Mesothelial cell of epicardium (in vitro differentiated cells): ENCODE data around the gene TP53I11. TPM values are rescaled to one million over a fixed set of nuclear protein-coding genes. Genes with fewer than 3 reads are reported as not detected.

Experiments
- DNase-seq, 2 experiments: peaks; one replicate each; pipeline ENCODE4 v3.0.0; 2021; ENCODE audit warnings: low spot score in 2 of 2; ENCODE audit not compliant: unreplicated experiment in 2 of 2
- H3K27ac Mint-ChIP-seq: 2 replicates; pipeline ENCODE4 v1.8.0; 2021; ENCODE audit warnings: mixed read lengths
- H3K27me3 Mint-ChIP-seq: 2 replicates; pipeline ENCODE4 v1.8.0; 2021; ENCODE audit warnings: low read depth, mixed read lengths
- H3K36me3 Mint-ChIP-seq: 2 replicates; pipeline ENCODE4 v1.8.0; 2021; ENCODE audit warnings: mixed read lengths
- H3K4me1 Mint-ChIP-seq: 2 replicates; pipeline ENCODE4 v1.8.0; 2021; ENCODE audit warnings: mixed read lengths
- H3K4me3 Mint-ChIP-seq: 2 replicates; pipeline ENCODE4 v1.8.0; 2021; ENCODE audit warnings: mild to moderate bottlenecking, moderate library complexity, mixed read lengths
- H3K9me3 Mint-ChIP-seq: 2 replicates; pipeline ENCODE4 v1.8.0; 2021; ENCODE audit warnings: mixed read lengths
- total RNA-seq: library from RNA; stranded (reverse); gene quantifications from 3 replicates; pipeline ENCODE4 v1.2.1, GENCODE V29; 2021
- TF ChIP-seq, protein P1 (sequence below): fragments of 200-600 bp; sonication (generic); IDR thresholded peaks from one replicate; pipeline ENCODE4 v1.5.0; 2021; ENCODE audit warnings: antibody characterized with exemption; ENCODE audit not compliant: unreplicated experiment

Gene TP53I11
- total RNA-seq, 1 donor from 2014 or later, result 81.0 TPM

DNA sequence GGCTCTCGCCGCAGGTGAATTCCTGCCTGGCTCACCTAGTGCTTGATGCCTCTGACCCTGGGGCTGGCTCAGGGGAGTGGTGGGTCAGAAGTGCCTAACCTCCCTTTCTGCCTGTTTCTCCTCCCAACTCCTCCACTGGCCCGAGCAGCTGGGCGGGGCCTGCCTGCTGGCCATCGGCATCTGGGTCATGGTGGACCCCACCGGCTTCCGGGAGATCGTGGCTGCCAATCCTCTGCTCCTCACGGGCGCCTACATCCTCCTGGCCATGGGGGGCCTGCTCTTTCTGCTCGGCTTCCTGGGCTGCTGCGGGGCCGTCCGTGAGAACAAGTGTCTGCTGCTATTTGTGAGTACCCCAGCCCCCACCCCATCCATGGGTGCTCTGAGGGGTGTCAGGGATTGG is 41.1 kb downstream of the TP53I11 start:
- no peak for DNase-seq
- TF ChIP-seq, protein P1, sequence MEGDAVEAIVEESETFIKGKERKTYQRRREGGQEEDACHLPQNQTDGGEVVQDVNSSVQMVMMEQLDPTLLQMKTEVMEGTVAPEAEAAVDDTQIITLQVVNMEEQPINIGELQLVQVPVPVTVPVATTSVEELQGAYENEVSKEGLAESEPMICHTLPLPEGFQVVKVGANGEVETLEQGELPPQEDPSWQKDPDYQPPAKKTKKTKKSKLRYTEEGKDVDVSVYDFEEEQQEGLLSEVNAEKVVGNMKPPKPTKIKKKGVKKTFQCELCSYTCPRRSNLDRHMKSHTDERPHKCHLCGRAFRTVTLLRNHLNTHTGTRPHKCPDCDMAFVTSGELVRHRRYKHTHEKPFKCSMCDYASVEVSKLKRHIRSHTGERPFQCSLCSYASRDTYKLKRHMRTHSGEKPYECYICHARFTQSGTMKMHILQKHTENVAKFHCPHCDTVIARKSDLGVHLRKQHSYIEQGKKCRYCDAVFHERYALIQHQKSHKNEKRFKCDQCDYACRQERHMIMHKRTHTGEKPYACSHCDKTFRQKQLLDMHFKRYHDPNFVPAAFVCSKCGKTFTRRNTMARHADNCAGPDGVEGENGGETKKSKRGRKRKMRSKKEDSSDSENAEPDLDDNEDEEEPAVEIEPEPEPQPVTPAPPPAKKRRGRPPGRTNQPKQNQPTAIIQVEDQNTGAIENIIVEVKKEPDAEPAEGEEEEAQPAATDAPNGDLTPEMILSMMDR, result no peak
- Mint-ChIP-seq H3K27ac (no peak overlapping the region), H3K27me3 (no peaks in the 10 kb centered on the region), H3K4me3 (no peak overlapping the region), H3K4me1 (peaks cover 10% of the 10 kb centered on the region), H3K9me3 (no peaks in the 10 kb centered on the region), H3K36me3 (no peaks in the 10 kb centered on the region)

DNA sequence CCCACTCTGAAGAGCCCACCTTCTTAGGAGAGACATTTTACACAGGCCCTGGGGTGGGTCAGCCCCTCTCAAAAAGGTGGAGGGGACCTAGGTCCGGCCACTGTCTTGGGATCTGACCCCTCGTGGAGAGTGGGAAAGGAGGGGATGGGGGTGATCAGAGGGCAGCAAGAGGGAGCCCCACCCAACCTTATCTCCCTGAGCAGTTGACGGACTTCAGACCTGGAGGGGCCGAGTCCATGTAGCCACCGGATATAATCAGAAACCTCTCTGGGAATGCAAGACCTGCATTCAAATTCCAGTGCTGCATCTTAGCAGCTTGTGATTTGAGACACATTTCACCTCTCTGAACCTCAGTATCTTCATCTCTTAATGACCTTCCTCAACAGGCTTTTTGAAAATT is 44.0 kb downstream of the TP53I11 start:
- Mint-ChIP-seq H3K9me3 (no peaks in the 10 kb centered on the region), H3K27ac (no peak overlapping the region), H3K27me3 (no peaks in the 10 kb centered on the region), H3K4me3 (no peak overlapping the region), H3K36me3 (no peaks in the 10 kb centered on the region), H3K4me1 (peaks cover 7% of the 10 kb centered on the region)
- no peak for DNase-seq
- TF ChIP-seq, protein P1, result no peak

DNA sequence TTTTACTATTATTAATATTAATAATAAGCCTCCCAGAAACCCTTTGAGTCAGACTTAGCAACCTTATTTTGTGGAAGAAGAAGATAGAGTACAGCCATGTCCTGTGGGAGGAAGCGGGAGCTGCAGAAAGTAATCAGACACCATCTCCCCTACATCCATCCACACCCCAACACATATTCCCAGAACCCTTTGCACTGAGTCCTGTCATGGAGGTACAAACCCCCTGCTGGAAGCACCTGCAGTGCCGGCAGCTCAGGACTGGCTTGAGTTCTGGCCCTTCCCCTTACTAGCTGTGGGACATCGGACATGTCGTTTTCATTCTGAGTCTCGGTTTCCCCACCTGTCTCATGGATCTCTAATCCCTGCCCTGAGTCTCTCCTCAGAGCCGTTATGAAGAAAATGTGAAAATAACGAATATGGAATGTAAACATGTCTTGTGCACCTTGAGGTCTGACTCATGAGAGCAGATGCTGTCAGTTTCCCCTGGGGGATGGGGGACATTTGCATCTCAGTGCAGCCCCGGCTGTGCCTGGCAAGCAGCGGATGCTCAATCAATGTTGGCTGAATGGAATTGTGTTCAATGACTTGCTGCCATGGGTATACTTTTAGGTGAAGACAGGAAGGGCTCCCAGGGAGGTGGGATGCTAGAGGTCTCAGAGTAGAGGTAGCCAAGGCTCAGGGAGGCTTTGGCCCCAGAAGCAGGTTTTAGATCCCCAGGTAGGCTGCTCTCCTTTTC is 45.4 kb downstream of the TP53I11 start:
- TF ChIP-seq, protein P1, result no peak
- Mint-ChIP-seq H3K4me1 (no peaks in the 10 kb centered on the region), H3K9me3 (no peaks in the 10 kb centered on the region), H3K36me3 (no peaks in the 10 kb centered on the region), H3K4me3 (no peak overlapping the region), H3K27me3 (no peaks in the 10 kb centered on the region), H3K27ac (no peak overlapping the region)
- DNase-seq, result no peak

DNA sequence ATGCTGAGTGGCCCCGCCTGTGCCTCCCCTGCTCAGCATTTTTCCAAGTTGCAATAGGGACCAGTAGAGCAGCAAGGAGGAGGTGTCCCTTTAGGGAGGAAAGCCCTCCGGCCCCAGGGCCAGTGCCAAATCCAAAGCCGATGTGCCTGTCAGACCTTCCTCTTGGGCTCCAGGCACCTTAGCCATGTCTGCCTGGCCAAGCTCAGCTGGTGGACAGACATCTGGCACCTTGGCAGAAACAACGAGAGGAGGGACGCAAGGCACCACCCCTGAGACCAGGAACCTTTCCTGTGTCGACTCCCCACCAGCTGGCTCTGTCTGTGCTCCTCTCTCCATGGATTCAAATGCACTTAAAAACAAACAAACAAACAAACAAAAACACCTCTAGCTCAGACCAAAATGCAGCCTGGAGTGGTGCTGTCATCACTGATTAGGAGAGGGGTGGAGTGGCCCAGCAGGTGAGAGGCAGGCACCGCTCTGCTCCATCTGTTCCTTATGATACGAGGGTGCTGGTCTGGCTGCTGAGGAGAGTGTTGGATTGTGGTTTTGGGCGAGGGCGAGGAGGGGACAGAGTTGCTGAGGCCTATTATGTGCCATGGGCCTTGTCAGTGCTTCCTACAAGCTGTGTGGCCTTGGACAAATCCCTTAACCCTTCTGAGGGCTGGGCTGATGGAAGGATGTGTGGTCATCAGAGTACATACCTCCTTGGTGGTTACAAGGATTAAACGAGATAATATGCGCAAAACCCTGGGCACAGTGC is 46.2 kb downstream of the TP53I11 start:
- no peak for DNase-seq
- no peaks in the 10 kb centered on the region for H3K27me3 Mint-ChIP-seq
- TF ChIP-seq, protein P1, result no peak
- no peak overlapping the region for H3K27ac Mint-ChIP-seq
- H3K4me1 Mint-ChIP-seq, result no peaks in the 10 kb centered on the region
- no peaks in the 10 kb centered on the region for H3K36me3 Mint-ChIP-seq
- no peak overlapping the region for H3K4me3 Mint-ChIP-seq
- H3K9me3 Mint-ChIP-seq, result no peaks in the 10 kb centered on the region

DNA sequence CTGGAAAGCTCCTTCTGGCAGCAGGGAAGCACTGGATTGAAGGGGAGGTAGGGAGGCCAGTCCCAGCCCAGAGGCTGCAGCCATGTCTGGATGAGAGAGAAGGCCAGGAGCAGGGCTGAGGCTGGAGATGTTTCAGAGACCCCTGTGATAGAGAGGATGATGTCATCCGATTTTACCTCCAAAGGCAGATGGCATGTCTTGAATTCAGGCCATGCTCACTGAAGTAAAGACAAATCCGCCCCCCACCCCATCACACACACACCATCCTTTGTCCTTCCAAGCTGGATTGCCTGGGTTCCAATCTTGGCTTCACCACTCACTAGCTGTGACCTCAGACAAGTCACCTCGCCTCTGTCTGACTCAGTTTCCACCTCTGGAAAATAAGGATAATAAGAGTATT is 47.2 kb downstream of the TP53I11 start:
- Mint-ChIP-seq H3K36me3 (no peaks in the 10 kb centered on the region), H3K9me3 (no peaks in the 10 kb centered on the region), H3K4me3 (no peak overlapping the region), H3K27me3 (no peaks in the 10 kb centered on the region), H3K27ac (no peak overlapping the region), H3K4me1 (no peaks in the 10 kb centered on the region)
- DNase-seq, result no peak
- TF ChIP-seq, protein P1, result no peak
